GM23248 (cell line): ENCODE data around the gene CFAP61. TPM values are rescaled to one million over a fixed set of nuclear protein-coding genes. Genes with fewer than 3 reads are reported as not detected.

Source experiments
- DNase-seq: peaks from one replicate; pipeline ENCODE4 v3.0.0-alpha.2; 2015
- H2AFZ ChIP-seq: fragments of 200-600 bp; sonication (generic); 2 replicates; pipeline ENCODE4 v1.6.1; 2016; ENCODE audit warnings: antibody characterized with exemption
- H3F3A ChIP-seq: fragments of 200-600 bp; sonication (generic); 2 replicates; pipeline ENCODE4 v1.6.1; 2016; ENCODE audit warnings: mild to moderate bottlenecking, antibody characterized with exemption, mixed run types; ENCODE audit not compliant: insufficient read depth
- H3K27ac ChIP-seq: fragments of 200-600 bp; sonication (generic); 2 replicates; pipeline ENCODE4 v1.5.1; 2016; ENCODE audit warnings: mild to moderate bottlenecking
- H3K27me3 ChIP-seq: fragments of 200-600 bp; sonication (generic); replicated peaks from 2 replicates; pipeline ENCODE4 v1.6.1; 2016; ENCODE audit warnings: mild to moderate bottlenecking; ENCODE audit not compliant: insufficient read depth
- H3K36me3 ChIP-seq: fragments of 200-600 bp; sonication (generic); 2 replicates; pipeline ENCODE4 v1.6.1; 2016; ENCODE audit warnings: low read depth, mild to moderate bottlenecking
- H3K4me1 ChIP-seq: fragments of 200-600 bp; sonication (generic); 2 replicates; pipeline ENCODE4 v1.6.1; 2016; ENCODE audit warnings: mild to moderate bottlenecking; ENCODE audit not compliant: insufficient read depth
- H3K4me2 ChIP-seq: fragments of 200-600 bp; sonication (generic); one replicate; pipeline ENCODE4 v1.6.1; 2016; ENCODE audit warnings: mild to moderate bottlenecking; ENCODE audit not compliant: unreplicated experiment
- H3K4me3 ChIP-seq: fragments of 200-600 bp; sonication (generic); 2 replicates; pipeline ENCODE4 v1.5.1; 2016; ENCODE audit warnings: mild to moderate bottlenecking
- H3K79me2 ChIP-seq: fragments of 200-600 bp; sonication (generic); 2 replicates; pipeline ENCODE4 v1.6.1; 2016; ENCODE audit warnings: mild to moderate bottlenecking; ENCODE audit not compliant: insufficient read depth
- H3K9ac ChIP-seq: fragments of 200-600 bp; sonication (generic); 2 replicates; pipeline ENCODE4 v1.6.1; 2016; ENCODE audit warnings: mild to moderate bottlenecking
- H3K9me2 ChIP-seq: fragments of 200-600 bp; sonication (generic); 2 replicates; pipeline ENCODE4 v1.6.1; 2016; ENCODE audit warnings: mixed run types, mild to moderate bottlenecking, moderate library complexity; ENCODE audit not compliant: insufficient read depth
- H3K9me3 ChIP-seq: fragments of 200-600 bp; sonication (generic); one replicate; pipeline ENCODE4 v1.6.1; 2017; ENCODE audit warnings: low read depth
- H4K20me1 ChIP-seq: fragments of 200-600 bp; sonication (generic); 2 replicates; pipeline ENCODE4 v1.6.0; 2016; ENCODE audit not compliant: insufficient read depth
- EZH2 ChIP-seq: fragments of 200-600 bp; sonication (generic); IDR thresholded peaks from 2 replicates; pipeline ENCODE4 v1.6.1; 2018; ENCODE audit warnings: antibody characterized with exemption, mild to moderate bottlenecking; ENCODE audit not compliant: insufficient read depth, poor library complexity, severe bottlenecking
- EZH2phosphoT487 ChIP-seq: fragments of 200-600 bp; sonication (generic); IDR thresholded peaks from 2 replicates; pipeline ENCODE4 v1.6.1; 2018; ENCODE audit warnings: antibody characterized with exemption, moderate library complexity, mild to moderate bottlenecking, low read depth; ENCODE audit not compliant: insufficient read depth
- WGBS, 2 experiments: methylation state at CpG; one replicate each; pipeline ENCODE4 v1.1.6; 2015 to 2017; ENCODE audit warnings: low lambda C conversion rate in 2 of 2, low coverage in 1 of 2; ENCODE audit errors: missing lambda C conversion rate in 2 of 2; 5-methylcytosine and 5-hydroxymethylcytosine counted together
- in situ Hi-C: fragments of 300-500 bp; cut with MboI; formaldehyde crosslinking; loops from 2 replicates; pipeline ENCODE4 v1.15.0; 2020
- polyA plus RNA-seq: library from polyadenylated mRNA; unstranded; fragments of >200 nt; fragmentation: Nextera tagmentation; extraction: Ambion mirVana; gene quantifications from 2 replicates; pipeline ENCODE4 v1.2.1, GENCODE V29; 2016
- total RNA-seq: library from RNA; depleted of rRNA; stranded (reverse); fragments of >200 nt; shearing (Covaris generic); gene quantifications from 2 replicates; pipeline ENCODE4 v1.2.3, GENCODE V29; 2014

The CFAP61 gene
- total and polyA plus RNA-seq, 2 experiments from 2014 or later, result not detected

DNA sequence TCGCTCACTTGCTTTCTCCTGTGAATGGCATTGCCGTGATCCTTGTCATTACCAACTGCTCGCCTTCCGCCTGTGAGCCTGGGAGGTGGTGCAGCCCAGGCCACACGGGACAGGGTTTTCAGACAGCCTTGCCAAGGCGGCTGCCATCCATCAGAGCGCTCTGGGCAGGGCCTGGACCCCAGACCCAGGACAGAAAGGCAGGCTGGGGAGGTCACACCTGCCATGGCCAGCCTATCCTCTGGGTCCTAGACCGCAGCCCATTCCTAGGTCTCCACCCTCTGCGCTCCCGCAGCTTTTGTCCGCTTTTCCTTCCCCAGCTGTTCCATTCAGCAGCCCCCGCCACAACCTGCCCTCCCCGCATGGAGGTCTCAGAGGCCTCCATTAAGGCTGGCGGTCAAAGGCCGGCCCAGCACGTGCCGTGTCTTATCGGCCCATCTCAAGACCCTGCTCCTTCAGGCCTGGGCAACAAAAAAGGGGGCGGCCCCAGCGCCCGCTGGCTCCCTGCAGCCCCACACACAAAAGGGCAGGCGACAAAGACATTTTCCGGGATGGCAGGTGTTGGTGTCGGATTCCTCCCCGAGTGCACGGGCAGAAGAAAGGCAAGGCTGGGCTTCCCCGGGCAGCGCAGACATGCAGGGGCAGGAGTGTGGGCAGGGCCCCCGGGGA is 343.7 kb downstream of the CFAP61 start:
- Histone ChIP-seq H2AFZ (no peak overlapping the region), H3K9me2 (no peaks in the 10 kb centered on the region), H3K4me2 (no peak overlapping the region), H4K20me1 (no peaks in the 10 kb centered on the region), H3F3A (no peaks in the 10 kb centered on the region), H3K4me1 (no peaks in the 10 kb centered on the region), H3K9ac (no peak overlapping the region), H3K27me3 (no peaks in the 10 kb centered on the region), H3K79me2 (no peaks in the 10 kb centered on the region), H3K4me3 (no peak overlapping the region), H3K27ac (no peak overlapping the region), H3K9me3 (no peaks in the 10 kb centered on the region), H3K36me3 (no peaks in the 10 kb centered on the region)
- 90 to 94% methylated on average over 27 to 29 of the region's 29 CpGs for WGBS, 2 experiments
- no peak for DNase-seq
- TF ChIP-seq EZH2phosphoT487, result no peak
- no peak for TF ChIP-seq EZH2
- in situ Hi-C loops, result no loop called here

DNA sequence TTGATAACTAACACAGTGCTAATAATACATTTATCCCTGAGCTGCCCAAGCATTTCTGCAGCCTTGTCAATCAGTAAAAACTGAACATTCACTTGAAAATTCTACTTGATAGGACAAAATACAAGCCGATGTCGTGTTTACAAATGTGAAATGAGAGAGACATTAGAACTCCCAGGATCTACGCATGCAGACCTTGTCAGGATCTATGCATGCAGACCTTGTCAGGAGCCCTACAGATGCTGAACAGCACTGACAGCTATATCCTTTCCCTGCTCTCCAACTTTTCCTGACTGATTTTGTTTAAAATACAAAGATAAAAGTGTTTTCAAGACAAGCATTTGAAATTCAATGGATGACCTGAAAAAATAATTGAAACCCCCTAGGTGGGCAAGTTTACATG is 344.5 kb downstream of the CFAP61 start:
- WGBS, 2 experiments, result 92% methylated on average over 3 of the region's 3 CpGs
- no peak overlapping the region for H3K27ac ChIP-seq
- H2AFZ ChIP-seq, result no peak overlapping the region
- no peaks in the 10 kb centered on the region for H3K9me2 ChIP-seq
- in situ Hi-C loops, result no loop called here
- H3K36me3 ChIP-seq, result no peaks in the 10 kb centered on the region
- H3K4me2 ChIP-seq, result no peak overlapping the region
- TF ChIP-seq EZH2, result no peak
- no peak for TF ChIP-seq EZH2phosphoT487
- H4K20me1 ChIP-seq, result no peaks in the 10 kb centered on the region
- H3K9me3 ChIP-seq, result no peaks in the 10 kb centered on the region
- H3K4me3 ChIP-seq, result no peak overlapping the region
- no peaks in the 10 kb centered on the region for H3F3A ChIP-seq
- no peak overlapping the region for H3K9ac ChIP-seq
- H3K79me2 ChIP-seq, result no peaks in the 10 kb centered on the region
- no peaks in the 10 kb centered on the region for H3K27me3 ChIP-seq
- no peak for DNase-seq
- H3K4me1 ChIP-seq, result no peaks in the 10 kb centered on the region

DNA sequence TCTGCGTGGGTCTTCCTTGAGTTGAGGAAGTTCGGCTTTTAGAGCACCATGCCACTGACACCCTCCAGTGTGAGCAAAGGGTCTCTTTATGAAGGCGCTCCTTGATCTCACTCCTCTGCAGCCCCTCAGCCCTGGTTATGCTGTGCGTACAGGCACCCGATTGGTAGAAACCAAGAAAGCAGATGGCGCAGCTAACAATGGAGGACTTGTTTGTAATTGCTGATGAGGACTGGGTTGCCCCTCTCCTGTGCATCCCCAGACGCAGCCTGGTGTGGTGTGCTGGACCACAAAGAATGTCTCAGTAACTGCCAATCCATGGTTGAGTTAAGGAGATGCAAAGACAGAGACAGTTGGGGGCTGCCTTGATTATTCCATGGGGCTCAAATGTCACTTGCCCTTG is 345.8 kb downstream of the CFAP61 start:
- Histone ChIP-seq H3K4me3 (no peak overlapping the region), H3K4me2 (no peak overlapping the region), H3K27me3 (no peaks in the 10 kb centered on the region), H4K20me1 (no peaks in the 10 kb centered on the region), H3K4me1 (no peaks in the 10 kb centered on the region), H3K79me2 (no peaks in the 10 kb centered on the region), H3K9me2 (no peaks in the 10 kb centered on the region), H3F3A (no peaks in the 10 kb centered on the region), H3K36me3 (no peaks in the 10 kb centered on the region), H3K9me3 (no peaks in the 10 kb centered on the region), H3K27ac (no peak overlapping the region), H3K9ac (no peak overlapping the region), H2AFZ (no peak overlapping the region)
- no peak for TF ChIP-seq EZH2
- no peak for TF ChIP-seq EZH2phosphoT487
- no peak for DNase-seq
- 91 to 95% methylated on average over 7 of the region's 7 CpGs for WGBS, 2 experiments
- in situ Hi-C loops, result no loop called here

DNA sequence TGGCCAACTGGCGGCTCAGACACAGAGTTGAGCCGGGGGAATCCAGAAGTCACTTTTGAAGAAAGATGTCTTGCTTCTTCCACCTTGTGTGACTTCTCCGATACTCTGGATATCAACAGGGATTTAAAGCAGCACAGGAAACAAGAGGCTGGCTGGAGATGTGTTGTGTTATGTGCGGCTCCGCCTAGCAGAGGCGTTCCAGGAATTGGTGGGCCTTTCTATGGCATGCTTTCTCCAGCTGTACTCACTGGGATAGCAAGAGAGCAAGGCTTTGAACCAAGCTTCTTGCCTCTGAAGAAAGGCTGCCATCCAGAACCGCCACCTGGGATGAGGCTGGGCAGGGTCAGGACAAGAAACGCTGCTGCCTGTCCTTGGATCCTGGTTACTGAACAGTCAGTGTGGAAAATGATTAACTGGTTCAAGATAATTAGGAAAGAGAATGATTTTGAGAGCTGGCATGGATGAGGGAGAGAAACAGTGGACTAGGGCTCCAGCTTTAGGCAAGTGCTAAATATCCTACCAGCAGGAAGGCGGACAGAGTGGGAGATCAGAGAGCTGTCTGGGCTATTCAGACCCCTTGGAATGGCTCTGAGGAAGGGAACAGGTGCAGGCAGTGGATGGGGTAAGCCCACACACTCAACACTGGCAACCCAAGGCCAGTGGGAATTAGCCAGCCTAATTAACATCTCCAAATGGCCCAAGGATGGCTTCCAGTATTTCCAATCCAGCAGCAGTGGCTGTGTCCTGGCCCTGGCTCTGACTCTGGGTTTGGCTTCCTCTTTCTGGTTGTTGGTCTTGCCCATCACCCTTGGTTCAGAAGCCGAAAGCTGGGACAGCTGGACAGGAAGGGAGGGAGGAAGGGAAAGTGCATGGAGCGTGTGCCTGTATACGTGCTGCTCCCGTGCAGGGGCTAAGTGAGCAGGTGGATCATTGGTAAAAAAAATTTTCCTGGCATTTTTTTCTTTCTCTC is 347.5 kb downstream of the CFAP61 start:
- Histone ChIP-seq H3K4me2 (no peak overlapping the region), H3K4me3 (no peak overlapping the region)
- DNase-seq, result no peak

More for the DNA sequence above, 347.5 kb downstream of the CFAP61 start:
- Histone ChIP-seq H2AFZ (no peak overlapping the region), H4K20me1 (no peaks in the 10 kb centered on the region), H3F3A (no peaks in the 10 kb centered on the region), H3K27me3 (no peaks in the 10 kb centered on the region), H3K36me3 (no peaks in the 10 kb centered on the region), H3K9me2 (no peaks in the 10 kb centered on the region), H3K79me2 (no peaks in the 10 kb centered on the region), H3K4me1 (no peaks in the 10 kb centered on the region), H3K9me3 (no peaks in the 10 kb centered on the region), H3K9ac (no peak overlapping the region), H3K27ac (no peak overlapping the region)
- TF ChIP-seq EZH2phosphoT487 (no peak), EZH2 (no peak)
- 62 to 64% methylated on average over 13 of the region's 13 CpGs for WGBS, 2 experiments
- in situ Hi-C loops, result no loop called here
